ENCODE results near the gene MOB1B. TPM values are rescaled to one million over a fixed set of nuclear protein-coding genes. Genes with fewer than 3 reads are reported as not detected.

The MOB1B gene
- total RNA-seq, 2 donors from 2014 or later, result 9.2 to 12.7 TPM

- no peaks in the 10 kb centered on the region for H3K27me3 ChIP-seq
- no peaks in the 10 kb centered on the region for H3K36me3 ChIP-seq (replicated peaks in 1 of 2; ENCODE audit: insufficient read depth in 1 of 2, low read depth in 2 of 2)
- TF ChIP-seq POLR2A (IDR thresholded peaks at IDR 0.05) (no peak), CTCF (IDR thresholded peaks at IDR 0.05) (no peak)
- WGBS, 2 donors, result 89 to 90% methylated on average over 14 of the region's 14 CpGs
- no peaks in the 10 kb centered on the region for H3K9me3 ChIP-seq
- H3K27ac ChIP-seq, result no peak overlapping the region
- H3K4me3 ChIP-seq, result no peak overlapping the region
- no peak for DNase-seq
- no peak for ATAC-seq
- H3K4me1 ChIP-seq, result peaks cover 6% of the 10 kb centered on the region
- intact Hi-C loops (cut with DNase I), result no loop called here
Observed at GRCh38 chr4:70915036-70915815, 13.1 kb downstream of the MOB1B start.

- no peak overlapping the region for H3K27ac ChIP-seq
- intact Hi-C loops (cut with DNase I), result no loop called here
- TF ChIP-seq POLR2A (IDR thresholded peaks at IDR 0.05) (no peak), CTCF (IDR thresholded peaks at IDR 0.05) (no peak)
- peaks cover 6% of the 10 kb centered on the region for H3K4me1 ChIP-seq
- H3K9me3 ChIP-seq, result no peaks in the 10 kb centered on the region
- H3K36me3 ChIP-seq (replicated peaks in 1 of 2; ENCODE audit: insufficient read depth in 1 of 2, low read depth in 2 of 2), result no peaks in the 10 kb centered on the region
- 80 to 84% methylated on average over 8 of the region's 8 CpGs for WGBS, 2 donors
- H3K27me3 ChIP-seq, result no peaks in the 10 kb centered on the region
- no peak overlapping the region for H3K4me3 ChIP-seq
- no peak for ATAC-seq
- DNase-seq, result no peak
Observed at GRCh38 chr4:70915874-70916559, 13.8 kb downstream of the MOB1B start.

GRCh38 chr4:70920592-70920991 lies 18.4 kb downstream of the MOB1B start:
- Histone ChIP-seq H3K9me3 (no peaks in the 10 kb centered on the region), H3K27me3 (no peaks in the 10 kb centered on the region), H3K4me1 (no peaks in the 10 kb centered on the region), H3K4me3 (no peak overlapping the region), H3K36me3 (replicated peaks in 1 of 2; ENCODE audit: insufficient read depth in 1 of 2, low read depth in 2 of 2) (no peaks in the 10 kb centered on the region), H3K27ac (no peak overlapping the region)
- DNase-seq (no peak), ATAC-seq (no peak)
- TF ChIP-seq POLR2A (IDR thresholded peaks at IDR 0.05), result no peak
- TF ChIP-seq CTCF (IDR thresholded peaks at IDR 0.05), result no peak
- intact Hi-C loops (cut with DNase I), result no loop called here

GRCh38 chr4:70925418-70925817 lies 23.2 kb downstream of the MOB1B start:
- no peaks in the 10 kb centered on the region for H3K9me3 ChIP-seq
- H3K27ac ChIP-seq, result no peak overlapping the region
- intact Hi-C loops (cut with DNase I), result no loop called here
- ATAC-seq, result no peak
- H3K4me1 ChIP-seq, result peaks cover 7% of the 10 kb centered on the region
- no peaks in the 10 kb centered on the region for H3K27me3 ChIP-seq
- no peak for TF ChIP-seq POLR2A (IDR thresholded peaks at IDR 0.05)
- TF ChIP-seq CTCF (IDR thresholded peaks at IDR 0.05), result no peak
- H3K36me3 ChIP-seq (replicated peaks in 1 of 2; ENCODE audit: insufficient read depth in 1 of 2, low read depth in 2 of 2), result no peaks in the 10 kb centered on the region
- DNase-seq, result no peak
- WGBS, 2 donors, result 91 to 92% methylated on average over 1 of the region's 1 CpG
- no peak overlapping the region for H3K4me3 ChIP-seq

Data from body of pancreas (tissue), 4 donors.